H1 (cell line): ENCODE measurements around the gene TOM1. TPM values are rescaled to one million over a fixed set of nuclear protein-coding genes. Genes with fewer than 3 reads are reported as not detected.

ENCODE experiments used
- CHD7 ChIP-seq: fragments of 300-600 bp; sonication (generic); IDR thresholded peaks from 2 replicates; pipeline ENCODE4 v1.7.1; 2012; ENCODE audit warnings: low read length, moderate library complexity, mild to moderate bottlenecking, inconsistent platforms; ENCODE audit not compliant: insufficient replicate concordance
- CTCF ChIP-seq, 3 experiments: IDR thresholded peaks; 1 replicate in 2 of 3; 2 replicates in 1 of 3; pipeline versions ENCODE4 v1.5.1 to v1.6.1; 2011; ENCODE audit warnings: low read length in 3 of 3, mild to moderate bottlenecking in 3 of 3, inconsistent platforms in 2 of 3, low read depth in 1 of 3, moderate library complexity in 1 of 3; ENCODE audit not compliant: insufficient read depth in 1 of 3; ENCODE audit errors: control extremely low read depth in 1 of 3
- EP300 ChIP-seq, 2 experiments: IDR thresholded peaks; 1 replicate in 1 of 2; 2 replicates in 1 of 2; pipeline ENCODE4 v1.6.1; 2011 to 2012; ENCODE audit warnings: low read depth in 2 of 2, low read length in 2 of 2, mild to moderate bottlenecking in 2 of 2, borderline replicate concordance in 1 of 2, inconsistent platforms in 1 of 2, moderate library complexity in 1 of 2
- NANOG ChIP-seq: IDR thresholded peaks from 2 replicates; pipeline ENCODE4 v1.6.1; 2011; ENCODE audit warnings: low read length, low read depth, mild to moderate bottlenecking, inconsistent platforms; ENCODE audit not compliant: insufficient read depth, poor library complexity, severe bottlenecking
- SIN3A ChIP-seq, 2 experiments: IDR thresholded peaks in 1 of 2; conservative IDR thresholded peaks in 1 of 2; 2 replicates each; pipeline ENCODE4 v1.6.1; 2011 to 2012; ENCODE audit warnings: low read length in 2 of 2, improper control_type of control experiment in 1 of 2, low read depth in 1 of 2, mild to moderate bottlenecking in 1 of 2
- SIRT6 ChIP-seq: IDR thresholded peaks from one replicate; pipeline ENCODE4 v1.7.1; 2012; ENCODE audit warnings: low read length, inconsistent platforms
- polyA plus RNA-seq, 7 experiments: library from polyadenylated mRNA; depleted of rRNA in 3 of 7; stranded (reverse) in 5 of 7; unstranded in 2 of 7; fragments of >200 nt in 5 of 7; fragments of 200-250 nt in 2 of 7; gene quantifications; 1 replicate in 5 of 7; 2 replicates in 1 of 7; 4 replicates in 1 of 7; pipeline versions ENCODE4 v1.2.1 to v1.2.3, GENCODE V29; 2011 to 2013; ENCODE audit warnings: missing spikeins in 2 of 7, mixed read lengths in 2 of 7
- total RNA-seq: library from RNA; stranded (reverse); fragmentation: NEBNext Ultra II Directional; extraction: Animal tissue kit (Norgen Biotek cat#: 25700); gene quantifications from 2 replicates; pipeline ENCODE4 v1.2.1, GENCODE V29; 2021

TOM1 gene
- total and polyA plus RNA-seq, 2 of the 8 experiments (the other 6 are each of a cell fraction or from before 2014, with no cell fraction given) = 25.1 to 39.2 TPM

- TF ChIP-seq CHD7 = no peak
- TF ChIP-seq NANOG = no peak
- TF ChIP-seq SIRT6 = no peak
- TF ChIP-seq CTCF (IDR thresholded peaks at IDR 0.05; ENCODE audit: control extremely low read depth in 1 of 3, insufficient read depth in 1 of 3, low read depth in 1 of 3, low read length in 3 of 3) = no peak
- TF ChIP-seq EP300 (IDR thresholded peaks at IDR 0.05; ENCODE audit: borderline replicate concordance in 1 of 2, low read depth in 2 of 2, low read length in 2 of 2) = no peak
- TF ChIP-seq SIN3A (conservative IDR thresholded peaks at IDR 0.05 in 1 of 2, IDR thresholded peaks at IDR 0.05 in 1 of 2; ENCODE audit: low read depth in 1 of 2, low read length in 2 of 2) = no peak
Measured at GRCh38 chr22:35394810-35395563, 95.3 kb downstream of the TOM1 start (continued).
